NCI-H2029 treated with DMSO at 0.1 percent for 48 hours (cell line): ENCODE results near the gene PRDM7.
"Not testable (repeated sequence)": the region's sequence is repeated elsewhere in the genome, so short reads cannot be mapped to it uniquely, and the experiment has no call there.

Experiments used
- DNase-seq: peaks from one replicate; lab custom pipeline; 2025; lab: John Stamatoyannopoulos, UW

The PRDM7 gene

DNA sequence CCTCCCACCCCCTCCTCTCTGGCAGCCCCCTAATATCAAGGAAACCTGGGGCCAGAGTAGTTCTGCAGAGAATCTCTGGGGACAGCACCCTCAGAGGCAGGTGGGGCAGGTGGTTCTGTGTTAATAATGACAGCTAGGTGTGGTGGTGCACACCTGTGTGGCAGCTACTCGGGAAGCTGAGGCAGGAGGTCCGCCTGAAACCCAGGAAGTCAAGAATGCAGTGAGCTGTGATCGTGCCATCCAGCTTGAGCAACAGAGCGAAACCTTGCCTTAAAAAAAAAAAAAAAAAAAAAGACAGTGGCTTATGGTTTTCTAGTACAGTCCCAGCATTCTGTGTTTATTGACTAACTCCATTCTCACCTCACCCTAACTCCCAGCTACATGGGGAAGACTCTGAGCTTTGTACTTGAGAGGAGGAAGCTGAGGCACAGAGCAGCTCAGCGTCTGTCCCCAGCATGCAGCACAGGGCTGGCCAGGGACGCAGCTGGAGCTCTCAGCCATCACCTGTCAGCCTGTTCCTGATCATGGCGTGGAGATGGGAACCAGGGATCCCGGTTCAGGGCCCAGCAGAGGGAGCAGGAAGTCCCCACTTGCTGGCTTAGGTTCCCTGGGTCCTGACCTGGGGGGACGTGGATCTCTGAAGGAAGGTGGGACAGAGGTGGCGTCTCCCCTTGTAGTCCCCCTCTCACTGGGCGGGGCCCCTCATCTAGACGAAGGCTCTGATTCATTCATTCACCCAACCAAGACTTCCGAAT, 64.0 kb downstream of the PRDM7 start:
- no peak for DNase-seq

DNA sequence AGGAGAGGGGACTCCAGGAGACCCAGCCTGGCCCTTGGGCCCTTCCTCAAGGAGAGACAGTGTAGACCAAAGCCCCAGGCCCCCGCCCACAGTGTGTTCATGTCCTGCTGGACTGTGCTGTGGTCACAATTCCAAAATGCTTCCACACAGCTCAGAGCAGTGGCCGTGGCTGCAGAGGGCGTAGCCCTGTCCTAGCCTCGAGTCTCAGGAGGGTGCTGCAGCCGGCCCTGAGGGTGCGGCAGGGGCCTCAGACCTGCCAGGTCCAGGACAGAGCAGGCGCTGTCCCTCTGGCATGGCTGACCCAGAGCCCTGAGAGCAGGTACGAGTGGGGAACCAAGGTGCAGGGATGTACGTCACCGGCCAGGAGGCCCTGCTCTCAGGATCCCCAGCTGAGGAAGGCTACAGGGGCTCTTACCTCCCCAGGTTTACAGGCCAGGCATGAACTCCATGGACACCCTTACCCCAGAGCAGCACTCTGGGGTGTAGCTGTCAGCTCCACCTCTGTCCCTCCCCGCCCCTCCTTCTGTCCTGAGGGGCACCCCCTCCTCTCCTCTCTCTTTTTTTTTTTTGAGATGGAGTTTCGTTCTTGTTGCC, 65.1 kb downstream of the PRDM7 start:
- no peak for DNase-seq

DNA sequence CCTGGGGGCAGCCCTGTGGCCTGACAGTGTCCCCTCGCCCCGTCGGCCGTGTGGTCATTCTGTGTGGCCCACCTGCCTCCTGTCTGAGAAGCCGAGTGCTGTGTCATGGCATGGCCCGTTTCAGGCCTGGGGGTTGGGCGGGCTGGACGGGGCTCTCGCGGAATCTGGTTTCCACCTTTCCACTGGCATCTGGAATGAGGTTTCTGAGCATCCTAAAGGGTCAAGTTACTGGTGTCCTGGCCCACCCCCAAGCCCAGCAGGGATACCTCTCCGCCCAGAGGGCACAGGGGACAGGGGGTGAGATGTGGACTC, 65.7 kb downstream of the PRDM7 start:
- no peak for DNase-seq

GRCh38 chr16:90010676-90011507, 66.2 kb downstream of the PRDM7 start:
- no peak for DNase-seq

GRCh38 chr16:90009172-90009899, 67.8 kb downstream of the PRDM7 start:
- DNase-seq = no peak

DNA sequence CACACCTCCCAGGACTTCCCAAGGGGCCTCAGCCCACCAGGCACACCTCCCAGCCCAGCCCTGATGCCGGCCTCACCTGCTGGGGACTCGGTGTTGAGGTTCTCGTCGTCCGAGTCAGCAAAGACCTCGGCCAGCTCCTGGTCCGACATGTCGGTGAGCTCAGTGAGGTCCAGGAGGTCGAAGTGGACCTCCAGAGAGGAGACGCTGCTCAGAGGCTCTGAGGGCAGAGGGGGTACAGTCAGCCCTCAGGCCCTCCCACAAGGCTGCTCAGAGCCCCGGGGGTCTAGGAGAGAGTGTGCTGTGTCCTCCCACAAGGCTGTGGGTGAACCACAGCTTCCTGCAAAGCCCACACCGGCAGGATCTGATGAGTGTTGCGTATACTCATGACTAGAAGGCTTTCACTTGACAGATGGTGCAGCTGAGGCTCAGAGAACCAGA, 68.4 kb downstream of the PRDM7 start:
- DNase-seq = no peak

GRCh38 chr16:90007635-90008234, 69.4 kb downstream of the PRDM7 start:
- DNase-seq = not testable (repeated sequence)

- no peak for DNase-seq
These were observed 70.1 kb downstream of the PRDM7 start for GRCh38 chr16:90007015-90007414.
